HG03575 (cell line): ENCODE measurements around the gene ZC3H12A.
"Not testable (repeated sequence)": the region's sequence is repeated elsewhere in the genome, so short reads cannot be mapped to it uniquely, and the experiment has no call there.

Experiments used
- ATAC-seq: cut with Tn5 transposase; IDR thresholded peaks from one replicate; pipeline ENCODE4 v1.9.1; 2021; ENCODE audit not compliant: unreplicated experiment, insufficient number of reproducible peaks, low FRiP score; ENCODE audit errors: extremely low read depth

ZC3H12A gene

GRCh38 chr1:37532418-37533156 lies 58.2 kb downstream of the ZC3H12A start:
- not testable (repeated sequence) for ATAC-seq

- ATAC-seq: no peak
Observed at GRCh38 chr1:37533317-37534093, 59.1 kb downstream of the ZC3H12A start.
